OCI-LY1 (cell line): ENCODE measurements around the gene CDH13.

ENCODE experiments used
- CTCF ChIP-seq: fragments of 200-600 bp; sonication (generic), shearing (Covaris generic); IDR thresholded peaks from 2 replicates; pipeline ENCODE4 v1.5.1; 2017; ENCODE audit warnings: mild to moderate bottlenecking, antibody characterized with exemption, low read length, moderate library complexity, mixed read lengths
- EZH2 ChIP-seq: fragments of 200-600 bp; sonication (generic), shearing (Covaris generic); IDR thresholded peaks from 2 replicates; pipeline ENCODE4 v1.8.0; 2017; ENCODE audit warnings: borderline replicate concordance, mixed run types, mild to moderate bottlenecking, antibody characterized with exemption, low read length, moderate library complexity, mixed read lengths

DNA sequence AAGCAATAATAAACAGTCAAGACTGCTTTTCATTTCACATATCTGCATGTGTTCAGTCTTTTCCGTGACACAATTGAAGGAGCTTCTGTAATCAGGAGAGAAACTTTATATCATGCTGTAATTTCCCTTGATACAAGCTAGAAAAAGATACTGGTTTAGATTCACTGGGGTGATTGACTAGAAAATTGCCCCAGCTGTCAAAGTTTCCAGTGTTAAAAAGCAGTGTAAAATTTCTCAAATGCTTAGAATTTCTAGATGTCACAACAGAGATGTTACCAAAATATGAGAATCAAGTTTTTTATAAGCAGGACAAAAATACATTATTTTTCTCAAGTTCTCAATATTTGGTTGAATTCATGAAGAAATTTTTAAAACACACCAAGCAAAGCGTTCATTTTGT, 888.6 kb downstream of the CDH13 start:
- TF ChIP-seq CTCF = no peak
- no peak for TF ChIP-seq EZH2
